Neural cell (in vitro differentiated cells): ENCODE results near the gene CENPP.

ENCODE experiments used
- EP300 ChIP-seq: fragments of 450-650 bp; conservative IDR thresholded peaks from 2 replicates; pipeline ENCODE4 v1.6.1; 2014; ENCODE audit warnings: antibody characterized with exemption, mild to moderate bottlenecking, moderate library complexity; ENCODE audit not compliant: poor library complexity, severe bottlenecking
- EZH2 ChIP-seq: fragments of 200-600, 300-800 bp; shearing (Covaris generic), sonication (generic); IDR thresholded peaks from 2 replicates; pipeline ENCODE4 v1.6.1; 2014; ENCODE audit warnings: antibody characterized with exemption, low read length, borderline replicate concordance, mild to moderate bottlenecking; ENCODE audit not compliant: insufficient read depth, poor library complexity, severe bottlenecking
- POLR2AphosphoS5 ChIP-seq: IDR thresholded peaks from 2 replicates; pipeline ENCODE4 v1.6.1; 2012
- RAD21 ChIP-seq: fragments of 450-650 bp; conservative IDR thresholded peaks from 2 replicates; pipeline ENCODE4 v1.6.1; 2014; ENCODE audit warnings: antibody characterized with exemption, mild to moderate bottlenecking, moderate library complexity
- SMC3 ChIP-seq: fragments of 450-650 bp; conservative IDR thresholded peaks from 2 replicates; pipeline ENCODE4 v1.6.1; 2014; ENCODE audit warnings: antibody characterized with exemption, mild to moderate bottlenecking, moderate library complexity; ENCODE audit not compliant: poor library complexity
- TAF1 ChIP-seq: IDR thresholded peaks from 2 replicates; pipeline ENCODE4 v1.6.1; 2012; ENCODE audit warnings: low read depth
- TF ChIP-seq, protein P1 (sequence below): fragments of 450-650 bp; IDR thresholded peaks from 2 replicates; pipeline ENCODE4 v1.5.1; 2014; ENCODE audit warnings: antibody characterized with exemption, mild to moderate bottlenecking, moderate library complexity; ENCODE audit not compliant: poor library complexity, severe bottlenecking
- TF ChIP-seq, protein P2 (sequence below): IDR thresholded peaks from 2 replicates; pipeline ENCODE4 v1.6.1; 2012; ENCODE audit warnings: borderline replicate concordance

DNA sequence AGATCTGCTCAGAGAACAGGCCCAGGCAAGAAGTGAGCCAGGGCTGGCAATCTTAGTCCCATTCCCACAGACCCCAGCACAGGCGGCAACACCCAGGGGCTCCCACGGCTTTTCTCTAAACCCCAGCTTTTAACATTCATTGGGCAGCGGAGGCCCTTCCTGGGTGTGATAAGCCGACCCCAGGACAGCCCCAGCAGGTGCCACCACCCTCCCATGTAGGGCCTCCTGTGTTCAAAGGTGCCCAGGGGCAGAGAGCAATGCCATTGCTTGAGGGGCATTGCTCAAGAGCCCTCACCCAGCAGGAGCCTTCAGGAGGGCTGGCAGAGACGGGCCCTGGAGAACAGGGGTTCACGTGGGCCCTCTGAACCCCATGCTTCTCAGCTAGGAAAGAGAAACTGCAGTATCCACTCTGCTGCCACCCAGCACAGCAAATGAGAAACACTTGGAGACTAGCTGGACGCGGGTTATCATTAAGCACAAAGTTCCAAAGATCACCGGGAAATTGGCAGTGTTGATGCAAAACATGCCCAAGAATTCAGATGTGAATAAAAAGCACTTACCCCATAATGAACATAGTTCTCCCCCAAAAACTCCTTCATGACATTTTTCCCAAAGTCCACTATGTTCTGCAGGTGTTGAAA is 330.3 kb downstream of the CENPP start:
- TF ChIP-seq, protein P1, sequence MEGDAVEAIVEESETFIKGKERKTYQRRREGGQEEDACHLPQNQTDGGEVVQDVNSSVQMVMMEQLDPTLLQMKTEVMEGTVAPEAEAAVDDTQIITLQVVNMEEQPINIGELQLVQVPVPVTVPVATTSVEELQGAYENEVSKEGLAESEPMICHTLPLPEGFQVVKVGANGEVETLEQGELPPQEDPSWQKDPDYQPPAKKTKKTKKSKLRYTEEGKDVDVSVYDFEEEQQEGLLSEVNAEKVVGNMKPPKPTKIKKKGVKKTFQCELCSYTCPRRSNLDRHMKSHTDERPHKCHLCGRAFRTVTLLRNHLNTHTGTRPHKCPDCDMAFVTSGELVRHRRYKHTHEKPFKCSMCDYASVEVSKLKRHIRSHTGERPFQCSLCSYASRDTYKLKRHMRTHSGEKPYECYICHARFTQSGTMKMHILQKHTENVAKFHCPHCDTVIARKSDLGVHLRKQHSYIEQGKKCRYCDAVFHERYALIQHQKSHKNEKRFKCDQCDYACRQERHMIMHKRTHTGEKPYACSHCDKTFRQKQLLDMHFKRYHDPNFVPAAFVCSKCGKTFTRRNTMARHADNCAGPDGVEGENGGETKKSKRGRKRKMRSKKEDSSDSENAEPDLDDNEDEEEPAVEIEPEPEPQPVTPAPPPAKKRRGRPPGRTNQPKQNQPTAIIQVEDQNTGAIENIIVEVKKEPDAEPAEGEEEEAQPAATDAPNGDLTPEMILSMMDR: no peak
- no peak for TF ChIP-seq EZH2
- no peak for TF ChIP-seq EP300
- TF ChIP-seq TAF1: no peak
- TF ChIP-seq SMC3: no peak
- TF ChIP-seq RAD21: no peak
- TF ChIP-seq, protein P2, sequence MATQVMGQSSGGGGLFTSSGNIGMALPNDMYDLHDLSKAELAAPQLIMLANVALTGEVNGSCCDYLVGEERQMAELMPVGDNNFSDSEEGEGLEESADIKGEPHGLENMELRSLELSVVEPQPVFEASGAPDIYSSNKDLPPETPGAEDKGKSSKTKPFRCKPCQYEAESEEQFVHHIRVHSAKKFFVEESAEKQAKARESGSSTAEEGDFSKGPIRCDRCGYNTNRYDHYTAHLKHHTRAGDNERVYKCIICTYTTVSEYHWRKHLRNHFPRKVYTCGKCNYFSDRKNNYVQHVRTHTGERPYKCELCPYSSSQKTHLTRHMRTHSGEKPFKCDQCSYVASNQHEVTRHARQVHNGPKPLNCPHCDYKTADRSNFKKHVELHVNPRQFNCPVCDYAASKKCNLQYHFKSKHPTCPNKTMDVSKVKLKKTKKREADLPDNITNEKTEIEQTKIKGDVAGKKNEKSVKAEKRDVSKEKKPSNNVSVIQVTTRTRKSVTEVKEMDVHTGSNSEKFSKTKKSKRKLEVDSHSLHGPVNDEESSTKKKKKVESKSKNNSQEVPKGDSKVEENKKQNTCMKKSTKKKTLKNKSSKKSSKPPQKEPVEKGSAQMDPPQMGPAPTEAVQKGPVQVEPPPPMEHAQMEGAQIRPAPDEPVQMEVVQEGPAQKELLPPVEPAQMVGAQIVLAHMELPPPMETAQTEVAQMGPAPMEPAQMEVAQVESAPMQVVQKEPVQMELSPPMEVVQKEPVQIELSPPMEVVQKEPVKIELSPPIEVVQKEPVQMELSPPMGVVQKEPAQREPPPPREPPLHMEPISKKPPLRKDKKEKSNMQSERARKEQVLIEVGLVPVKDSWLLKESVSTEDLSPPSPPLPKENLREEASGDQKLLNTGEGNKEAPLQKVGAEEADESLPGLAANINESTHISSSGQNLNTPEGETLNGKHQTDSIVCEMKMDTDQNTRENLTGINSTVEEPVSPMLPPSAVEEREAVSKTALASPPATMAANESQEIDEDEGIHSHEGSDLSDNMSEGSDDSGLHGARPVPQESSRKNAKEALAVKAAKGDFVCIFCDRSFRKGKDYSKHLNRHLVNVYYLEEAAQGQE: no peak
- TF ChIP-seq POLR2AphosphoS5: no peak
